GM21528 (cell line): Measurements from ENCODE around the gene GRIN2B.

Source experiments
- ATAC-seq: cut with Tn5 transposase; IDR thresholded peaks from one replicate; pipeline ENCODE4 v1.9.1; 2021; ENCODE audit warnings: mild to moderate bottlenecking, moderate library complexity; ENCODE audit not compliant: unreplicated experiment, low FRiP score

The GRIN2B gene

DNA sequence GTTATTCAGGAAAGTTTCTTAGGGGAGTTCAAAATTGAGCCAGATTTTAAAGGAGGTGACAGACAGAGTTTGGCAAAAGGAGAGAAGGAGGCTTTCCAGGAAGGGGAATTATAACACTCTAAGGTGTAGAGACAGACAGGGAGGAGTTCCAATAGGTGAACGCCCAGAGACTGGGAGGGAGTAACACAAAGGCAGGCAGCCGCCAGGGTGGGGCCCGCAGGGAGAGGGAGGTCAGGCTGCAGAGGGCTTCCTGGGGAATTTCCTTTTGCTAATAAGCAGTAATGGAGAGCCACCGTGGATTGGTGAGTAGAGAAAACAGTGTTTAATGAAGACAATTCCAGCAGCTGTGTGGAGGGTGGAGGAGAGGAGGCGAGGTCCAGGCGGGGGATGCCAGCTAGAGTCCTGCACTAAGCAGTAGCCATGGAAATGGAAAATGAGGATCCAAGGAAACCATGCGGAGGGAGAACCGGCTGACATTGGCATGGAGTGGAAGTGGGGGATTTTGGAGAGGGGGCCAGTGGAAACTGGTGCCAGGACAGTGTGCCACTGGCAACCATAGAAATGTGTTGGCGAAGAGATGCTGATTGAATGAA lies 22.2 kb downstream of the GRIN2B start:
- ATAC-seq = no peak

GRCh38 chr12:13957576-13957975 lies 23.8 kb downstream of the GRIN2B start:
- ATAC-seq = no peak

DNA sequence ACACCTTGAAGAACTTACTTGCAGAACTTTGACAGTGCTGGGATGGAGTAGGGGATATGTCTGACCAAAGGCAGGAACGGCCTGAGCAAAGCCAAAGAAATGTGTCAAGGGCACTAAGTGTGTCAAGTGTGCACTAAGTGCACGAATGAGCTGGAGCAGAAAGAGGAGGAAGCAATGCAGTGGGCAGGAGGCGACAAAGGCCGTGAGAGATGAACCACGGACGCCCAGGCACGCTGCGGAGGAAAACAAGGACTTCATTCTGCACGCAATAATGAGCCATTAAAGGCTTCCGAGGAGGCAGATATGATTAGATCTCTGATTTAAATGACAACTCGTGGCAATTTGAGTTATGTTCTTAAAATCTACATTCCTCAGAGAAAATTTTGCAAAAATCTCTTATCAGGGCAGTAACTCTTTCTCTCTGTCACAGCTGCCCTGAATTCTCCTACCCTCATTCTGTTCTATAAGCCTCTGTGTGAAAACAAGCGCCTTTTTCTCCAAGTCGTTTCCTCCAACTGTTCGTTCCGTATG lies 25.3 kb downstream of the GRIN2B start:
- no peak for ATAC-seq

DNA sequence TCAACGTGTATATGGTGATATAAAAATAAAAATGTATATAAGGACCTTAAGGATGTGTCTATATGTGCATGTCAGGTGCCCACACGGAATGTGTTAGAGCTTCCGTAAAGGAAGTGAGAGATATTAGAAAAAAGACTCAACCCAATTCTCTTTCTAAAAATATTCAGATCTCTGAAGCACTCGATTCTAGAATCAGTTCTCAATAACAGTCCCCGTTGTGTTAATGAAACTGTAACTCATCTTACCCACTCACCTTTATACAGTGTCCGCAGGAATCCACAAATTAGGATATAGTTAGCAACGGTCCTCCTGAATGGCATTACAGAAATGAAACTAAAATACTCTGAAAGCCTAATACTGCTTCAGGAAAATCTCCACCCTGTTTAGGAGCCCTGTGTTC lies 29.3 kb downstream of the GRIN2B start:
- no peak for ATAC-seq

DNA sequence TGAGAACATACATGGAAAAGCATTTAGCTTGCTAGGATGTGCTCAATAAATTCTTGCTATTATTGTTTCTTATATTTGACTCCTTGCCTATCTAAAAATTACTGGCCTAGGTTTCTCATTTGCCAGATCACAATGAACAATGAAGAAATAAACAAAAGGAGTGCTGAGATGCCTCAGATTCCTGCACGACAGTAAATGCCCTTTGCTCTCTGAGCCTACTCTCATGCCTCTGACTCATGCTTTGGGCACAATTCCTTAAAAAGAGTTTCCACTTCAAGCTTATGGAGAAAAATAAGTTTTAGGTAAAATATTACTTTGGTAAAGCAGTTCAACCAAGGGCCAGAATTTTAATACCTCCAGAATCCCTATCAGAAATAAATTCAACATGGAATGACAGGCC lies 30.9 kb downstream of the GRIN2B start:
- ATAC-seq = no peak

DNA sequence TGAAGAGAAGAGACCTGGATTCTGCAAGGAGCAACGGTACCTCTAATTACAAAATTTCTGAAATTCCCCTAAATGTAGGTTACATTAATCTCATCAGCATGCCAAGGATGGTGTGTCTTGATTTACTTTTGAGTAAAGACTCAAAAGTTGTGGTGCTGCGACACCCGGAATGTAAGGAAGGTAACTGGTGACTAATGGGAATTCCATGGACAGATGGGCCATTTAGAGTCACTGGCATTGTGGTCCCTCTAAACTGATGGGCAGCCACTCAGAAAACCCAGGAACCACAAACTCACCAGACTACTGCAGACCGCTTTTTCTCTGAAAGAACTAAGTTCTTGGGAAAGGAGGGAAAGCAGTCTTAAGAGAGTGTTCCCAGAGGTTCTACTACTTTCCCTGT lies 32.8 kb downstream of the GRIN2B start:
- ATAC-seq = no peak

DNA sequence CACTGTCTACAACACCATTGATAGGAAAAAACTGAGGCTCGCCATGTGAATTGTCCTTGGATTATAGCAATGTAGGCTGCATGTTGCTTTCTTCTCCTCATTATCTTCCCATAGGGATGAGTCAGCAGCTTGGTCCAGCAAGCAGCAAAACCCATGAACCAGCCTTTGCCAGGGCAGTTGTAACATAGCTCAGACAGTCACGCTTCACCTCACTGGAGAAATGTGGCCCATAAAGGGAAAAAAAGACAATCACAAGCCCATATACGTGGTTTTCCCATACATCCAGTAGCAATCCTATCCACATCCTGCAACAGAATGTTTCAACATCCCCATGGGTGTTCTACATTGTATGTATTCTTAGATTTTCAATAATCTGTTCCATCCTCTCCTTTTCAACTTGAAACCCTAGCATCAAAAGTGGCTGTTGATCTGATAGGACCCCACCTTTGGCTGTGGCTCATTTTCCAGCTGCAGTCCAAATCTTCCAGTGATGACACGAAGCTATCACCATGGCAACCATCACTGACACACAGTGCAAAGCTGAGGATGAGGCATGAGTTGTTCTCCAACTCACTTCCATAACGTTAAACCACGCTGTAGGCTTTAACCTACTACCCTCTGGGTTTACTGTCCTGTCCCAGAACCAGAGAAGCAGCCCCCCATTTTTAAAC lies 34.0 kb downstream of the GRIN2B start:
- ATAC-seq = no peak

- no peak for ATAC-seq
These were observed 35.8 kb downstream of the GRIN2B start for GRCh38 chr12:13945641-13946040.

DNA sequence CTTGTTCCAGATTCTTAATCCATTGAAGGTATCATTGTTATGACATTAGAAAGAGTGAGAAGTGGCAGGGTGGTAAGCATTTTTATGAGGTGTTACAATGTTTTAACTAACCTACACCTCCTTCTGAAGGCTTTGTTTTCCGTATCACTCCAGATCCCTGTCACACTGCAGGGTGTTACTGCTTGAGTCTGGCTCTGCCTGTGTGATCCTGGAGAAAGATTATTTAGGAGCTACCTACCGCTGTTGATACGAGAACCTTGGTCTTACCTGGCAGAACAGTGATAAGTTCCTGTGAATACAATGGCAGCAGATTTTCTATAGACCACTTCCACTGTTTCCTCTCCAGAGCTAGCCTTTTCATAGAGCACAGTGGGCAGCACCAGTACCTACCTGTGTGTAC lies 36.2 kb downstream of the GRIN2B start:
- ATAC-seq = no peak

DNA sequence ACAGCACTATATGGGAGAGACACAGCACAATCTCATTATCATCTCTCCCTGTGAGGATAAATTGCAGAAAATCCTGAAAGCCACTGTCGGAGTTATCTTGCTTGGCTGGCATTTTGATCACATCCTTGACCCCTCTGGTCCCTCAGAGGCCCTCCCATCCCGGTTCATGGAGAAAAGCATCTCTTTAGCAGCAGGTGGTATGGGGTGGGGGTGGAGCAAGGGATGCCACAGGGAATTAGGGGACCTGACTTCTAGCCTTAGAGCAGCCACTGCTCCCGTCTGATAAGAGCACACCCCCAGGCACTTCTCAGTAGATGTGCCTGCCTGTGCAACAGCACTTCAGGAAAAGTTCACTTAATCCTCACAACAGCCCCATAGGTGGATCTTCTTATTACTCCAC lies 38.6 kb downstream of the GRIN2B start:
- ATAC-seq = no peak

GRCh38 chr12:13941258-13942249 lies 39.8 kb downstream of the GRIN2B start:
- ATAC-seq = no peak

- no peak for ATAC-seq
These were observed 41.0 kb downstream of the GRIN2B start for GRCh38 chr12:13940335-13940865.

GRCh38 chr12:13937735-13938134 lies 43.7 kb downstream of the GRIN2B start:
- ATAC-seq = no peak

GRCh38 chr12:13935169-13935568 lies 46.2 kb downstream of the GRIN2B start:
- ATAC-seq = no peak
